Tibial nerve (tissue), 4 donors: Measurements from ENCODE around the gene SMPD4.
"Not testable (repeated sequence)": the region's sequence is repeated elsewhere in the genome, so short reads cannot be mapped to it uniquely, and the experiment has no call there.

Experiments
- EP300 ChIP-seq, 2 donors: sonication (generic); formaldehyde crosslinking; IDR thresholded peaks; one replicate each; pipeline ENCODE4 v1.6.1; 2017; ENCODE audit warnings: antibody characterized with exemption in 2 of 2, mild to moderate bottlenecking in 1 of 2
- POLR2A ChIP-seq, 2 donors: fragments of 450-650 bp; IDR thresholded peaks; one replicate each; pipeline ENCODE4 v1.6.1; 2017; ENCODE audit warnings: antibody characterized with exemption in 2 of 2, mild to moderate bottlenecking in 2 of 2, moderate library complexity in 2 of 2
- TF ChIP-seq, protein P1 (sequence below), 5 experiments: fragments of 200-600 bp in 3 of 5; fragments of 450-650 bp in 2 of 5; sonication (generic) in 3 of 5; IDR thresholded peaks; one replicate each; pipeline ENCODE4 v1.5.1; 2016 to 2019; ENCODE audit warnings: antibody characterized with exemption in 5 of 5, mild to moderate bottlenecking in 3 of 5, moderate library complexity in 2 of 5

GRCh38 chr2:130219147-130219546 is 37.7 kb upstream of the SMPD4 start:
- not testable (repeated sequence) for TF ChIP-seq POLR2A, EP300 (IDR thresholded peaks at IDR 0.05)
- TF ChIP-seq, protein P1, sequence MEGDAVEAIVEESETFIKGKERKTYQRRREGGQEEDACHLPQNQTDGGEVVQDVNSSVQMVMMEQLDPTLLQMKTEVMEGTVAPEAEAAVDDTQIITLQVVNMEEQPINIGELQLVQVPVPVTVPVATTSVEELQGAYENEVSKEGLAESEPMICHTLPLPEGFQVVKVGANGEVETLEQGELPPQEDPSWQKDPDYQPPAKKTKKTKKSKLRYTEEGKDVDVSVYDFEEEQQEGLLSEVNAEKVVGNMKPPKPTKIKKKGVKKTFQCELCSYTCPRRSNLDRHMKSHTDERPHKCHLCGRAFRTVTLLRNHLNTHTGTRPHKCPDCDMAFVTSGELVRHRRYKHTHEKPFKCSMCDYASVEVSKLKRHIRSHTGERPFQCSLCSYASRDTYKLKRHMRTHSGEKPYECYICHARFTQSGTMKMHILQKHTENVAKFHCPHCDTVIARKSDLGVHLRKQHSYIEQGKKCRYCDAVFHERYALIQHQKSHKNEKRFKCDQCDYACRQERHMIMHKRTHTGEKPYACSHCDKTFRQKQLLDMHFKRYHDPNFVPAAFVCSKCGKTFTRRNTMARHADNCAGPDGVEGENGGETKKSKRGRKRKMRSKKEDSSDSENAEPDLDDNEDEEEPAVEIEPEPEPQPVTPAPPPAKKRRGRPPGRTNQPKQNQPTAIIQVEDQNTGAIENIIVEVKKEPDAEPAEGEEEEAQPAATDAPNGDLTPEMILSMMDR (IDR thresholded peaks at IDR 0.05), result not testable (repeated sequence)
